ENCODE data around the gene HIVEP1. TPM values are rescaled to one million over a fixed set of nuclear protein-coding genes. Genes with fewer than 3 reads are reported as not detected.

HIVEP1 gene
- total RNA-seq, 1 experiment from 2014 or later: 16.7 TPM

DNA sequence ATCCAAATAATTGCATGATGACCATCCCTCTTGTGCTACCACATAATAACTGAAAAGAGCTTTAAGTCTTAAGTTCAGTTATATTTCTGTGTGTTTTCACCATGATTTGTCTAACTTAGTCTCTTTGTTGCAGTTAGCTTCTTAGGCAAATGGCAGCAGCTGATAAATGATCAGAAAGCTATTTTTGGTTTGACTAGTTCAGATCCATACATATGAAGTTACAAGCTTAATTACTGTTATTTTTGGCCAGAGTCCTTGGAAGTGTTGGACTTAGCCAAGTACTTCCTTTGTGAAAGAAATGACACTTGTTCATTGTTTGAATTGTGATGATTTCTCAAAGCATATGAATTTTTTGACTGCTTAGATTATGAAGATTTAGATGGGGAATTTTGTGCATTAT lies 54.2 kb downstream of the HIVEP1 start:
- ChIA-PET POLR2A (no interaction called here), CTCF (interaction anchor here (0.5 to 0.6 kb wide), 2 partner anchors 221 to 271 kb away, joined by 3 to 5 read pairs; no protein-coding TSS in a partner anchor)
- intact Hi-C loops (cut with micrococcal nuclease; ENCODE audit: unreplicated experiment) (no loop called here), in situ Hi-C loops (cut with HindIII; ENCODE audit: low pct_unique_long_range_greater_than_20kb, low sequenced_read_pairs) (no loop called here)
- no peaks in the 10 kb centered on the region for H3K9me3 ChIP-seq (ENCODE audit: control insufficient read depth, insufficient read depth, low read depth, low read length)
- peaks cover 7% of the 10 kb centered on the region for H3K4me1 ChIP-seq (ENCODE audit: control insufficient read depth, insufficient read depth, low read length)
- no TSS peak for BruUV-seq (replicated peaks)
- H3K4me3 ChIP-seq (ENCODE audit: low read depth in 2 of 2, low read length in 2 of 2): no peak overlapping the region
- DNase-seq (ENCODE audit: low read depth, low spot score) (no peak), ATAC-seq (no peak)
- no peaks in the 10 kb centered on the region for H3K36me3 ChIP-seq (ENCODE audit: control insufficient read depth, insufficient read depth, low read length)
- no peak overlapping the region for H3K27ac ChIP-seq (ENCODE audit: low read length)
- TF ChIP-seq, protein P1, sequence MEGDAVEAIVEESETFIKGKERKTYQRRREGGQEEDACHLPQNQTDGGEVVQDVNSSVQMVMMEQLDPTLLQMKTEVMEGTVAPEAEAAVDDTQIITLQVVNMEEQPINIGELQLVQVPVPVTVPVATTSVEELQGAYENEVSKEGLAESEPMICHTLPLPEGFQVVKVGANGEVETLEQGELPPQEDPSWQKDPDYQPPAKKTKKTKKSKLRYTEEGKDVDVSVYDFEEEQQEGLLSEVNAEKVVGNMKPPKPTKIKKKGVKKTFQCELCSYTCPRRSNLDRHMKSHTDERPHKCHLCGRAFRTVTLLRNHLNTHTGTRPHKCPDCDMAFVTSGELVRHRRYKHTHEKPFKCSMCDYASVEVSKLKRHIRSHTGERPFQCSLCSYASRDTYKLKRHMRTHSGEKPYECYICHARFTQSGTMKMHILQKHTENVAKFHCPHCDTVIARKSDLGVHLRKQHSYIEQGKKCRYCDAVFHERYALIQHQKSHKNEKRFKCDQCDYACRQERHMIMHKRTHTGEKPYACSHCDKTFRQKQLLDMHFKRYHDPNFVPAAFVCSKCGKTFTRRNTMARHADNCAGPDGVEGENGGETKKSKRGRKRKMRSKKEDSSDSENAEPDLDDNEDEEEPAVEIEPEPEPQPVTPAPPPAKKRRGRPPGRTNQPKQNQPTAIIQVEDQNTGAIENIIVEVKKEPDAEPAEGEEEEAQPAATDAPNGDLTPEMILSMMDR (IDR thresholded peaks at IDR 0.05): no peak
- TF ChIP-seq, protein P2, sequence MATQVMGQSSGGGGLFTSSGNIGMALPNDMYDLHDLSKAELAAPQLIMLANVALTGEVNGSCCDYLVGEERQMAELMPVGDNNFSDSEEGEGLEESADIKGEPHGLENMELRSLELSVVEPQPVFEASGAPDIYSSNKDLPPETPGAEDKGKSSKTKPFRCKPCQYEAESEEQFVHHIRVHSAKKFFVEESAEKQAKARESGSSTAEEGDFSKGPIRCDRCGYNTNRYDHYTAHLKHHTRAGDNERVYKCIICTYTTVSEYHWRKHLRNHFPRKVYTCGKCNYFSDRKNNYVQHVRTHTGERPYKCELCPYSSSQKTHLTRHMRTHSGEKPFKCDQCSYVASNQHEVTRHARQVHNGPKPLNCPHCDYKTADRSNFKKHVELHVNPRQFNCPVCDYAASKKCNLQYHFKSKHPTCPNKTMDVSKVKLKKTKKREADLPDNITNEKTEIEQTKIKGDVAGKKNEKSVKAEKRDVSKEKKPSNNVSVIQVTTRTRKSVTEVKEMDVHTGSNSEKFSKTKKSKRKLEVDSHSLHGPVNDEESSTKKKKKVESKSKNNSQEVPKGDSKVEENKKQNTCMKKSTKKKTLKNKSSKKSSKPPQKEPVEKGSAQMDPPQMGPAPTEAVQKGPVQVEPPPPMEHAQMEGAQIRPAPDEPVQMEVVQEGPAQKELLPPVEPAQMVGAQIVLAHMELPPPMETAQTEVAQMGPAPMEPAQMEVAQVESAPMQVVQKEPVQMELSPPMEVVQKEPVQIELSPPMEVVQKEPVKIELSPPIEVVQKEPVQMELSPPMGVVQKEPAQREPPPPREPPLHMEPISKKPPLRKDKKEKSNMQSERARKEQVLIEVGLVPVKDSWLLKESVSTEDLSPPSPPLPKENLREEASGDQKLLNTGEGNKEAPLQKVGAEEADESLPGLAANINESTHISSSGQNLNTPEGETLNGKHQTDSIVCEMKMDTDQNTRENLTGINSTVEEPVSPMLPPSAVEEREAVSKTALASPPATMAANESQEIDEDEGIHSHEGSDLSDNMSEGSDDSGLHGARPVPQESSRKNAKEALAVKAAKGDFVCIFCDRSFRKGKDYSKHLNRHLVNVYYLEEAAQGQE (IDR thresholded peaks at IDR 0.05; ENCODE audit: insufficient read depth in 1 of 2, low read depth in 2 of 2, low read length in 1 of 2): no peak
- TF ChIP-seq POLR2AphosphoS5 (IDR thresholded peaks at IDR 0.05; ENCODE audit: low read depth, low read length) (no peak), TCF7L2 (IDR thresholded peaks at IDR 0.05; ENCODE audit: low read depth, low read length) (no peak), SIN3A (IDR thresholded peaks at IDR 0.05; ENCODE audit: borderline replicate concordance, insufficient read depth, low read depth, low read length) (no peak)
- H3K27me3 ChIP-seq (ENCODE audit: control insufficient read depth, insufficient read depth, low read length): no peaks in the 10 kb centered on the region

DNA sequence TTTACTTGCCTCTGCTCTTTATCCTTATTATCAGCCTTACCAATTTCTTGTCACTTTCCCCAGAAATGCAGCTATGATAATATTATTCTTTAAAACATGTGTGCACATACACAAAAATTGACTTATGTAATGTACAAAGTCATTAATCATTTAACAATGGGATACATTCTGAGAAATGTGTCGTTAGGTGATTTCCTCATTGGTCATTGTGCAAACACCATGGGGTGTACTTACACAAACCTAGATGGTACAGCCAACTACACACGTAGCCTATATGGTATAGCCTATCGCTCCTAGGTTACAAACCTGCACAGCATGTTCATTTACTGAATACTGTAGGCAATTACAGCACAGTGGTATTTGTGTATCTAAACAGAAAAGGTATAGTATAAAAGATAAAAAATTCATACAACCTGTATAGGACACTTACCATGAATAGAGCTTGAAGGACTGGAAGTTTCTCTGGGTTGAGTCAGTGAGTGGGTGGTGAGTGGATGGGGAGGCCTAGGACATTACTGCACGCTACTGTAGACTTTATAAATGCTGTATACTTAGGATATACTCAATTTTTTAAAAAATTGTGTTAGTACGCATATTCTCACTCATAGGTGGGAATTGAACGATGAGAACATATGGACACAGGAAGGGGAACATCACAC lies 56.9 kb downstream of the HIVEP1 start:
- H3K4me1 ChIP-seq (ENCODE audit: control insufficient read depth, insufficient read depth, low read length): peaks cover 7% of the 10 kb centered on the region; the same call in 1 of the 2 replicates
- H3K27ac ChIP-seq (ENCODE audit: low read length): no peak overlapping the region
- BruUV-seq (replicated peaks): no TSS peak
- POLR2A ChIA-PET: no interaction called here
- no peaks in the 10 kb centered on the region for H3K36me3 ChIP-seq (ENCODE audit: control insufficient read depth, insufficient read depth, low read length)
- no peaks in the 10 kb centered on the region for H3K9me3 ChIP-seq (ENCODE audit: control insufficient read depth, insufficient read depth, low read depth, low read length)
- peak; percentile 66 for ATAC-seq
- CTCF ChIA-PET: no interaction called here
- in situ Hi-C loops (cut with HindIII; ENCODE audit: low pct_unique_long_range_greater_than_20kb, low sequenced_read_pairs) (no loop called here), intact Hi-C loops (cut with micrococcal nuclease; ENCODE audit: unreplicated experiment) (no loop called here)
- DNase-seq (ENCODE audit: low read depth, low spot score): no peak
- TF ChIP-seq, protein P2 (IDR thresholded peaks at IDR 0.05; ENCODE audit: insufficient read depth in 1 of 2, low read depth in 2 of 2, low read length in 1 of 2): no peak
- TF ChIP-seq, protein P1 (IDR thresholded peaks at IDR 0.05): no peak
- TF ChIP-seq SIN3A (IDR thresholded peaks at IDR 0.05; ENCODE audit: borderline replicate concordance, insufficient read depth, low read depth, low read length): no peak
- TF ChIP-seq POLR2AphosphoS5 (IDR thresholded peaks at IDR 0.05; ENCODE audit: low read depth, low read length): no peak
- no peak for TF ChIP-seq TCF7L2 (IDR thresholded peaks at IDR 0.05; ENCODE audit: low read depth, low read length)
- no peak overlapping the region for H3K4me3 ChIP-seq (ENCODE audit: low read depth in 2 of 2, low read length in 2 of 2)
- H3K27me3 ChIP-seq (ENCODE audit: control insufficient read depth, insufficient read depth, low read length): no peaks in the 10 kb centered on the region

Data from Panc1 (cell line).